GM18507 (cell line): ENCODE results near the gene PREX1.
A peak's percentile ranks its signal among the peaks of the same experiment; 100 is the strongest.

Source experiments
- DNase-seq: peaks from one replicate; pipeline ENCODE4 v3.0.0; 2011; ENCODE audit warnings: low read depth; ENCODE audit not compliant: insufficient read length; ENCODE audit errors: extremely low spot score
- FAIRE-seq: peaks from 2 replicates; lab custom pipeline; 2011; peaks lifted over from hg19 to GRCh38; lab: Jason Lieb, UNC

The PREX1 gene

DNA sequence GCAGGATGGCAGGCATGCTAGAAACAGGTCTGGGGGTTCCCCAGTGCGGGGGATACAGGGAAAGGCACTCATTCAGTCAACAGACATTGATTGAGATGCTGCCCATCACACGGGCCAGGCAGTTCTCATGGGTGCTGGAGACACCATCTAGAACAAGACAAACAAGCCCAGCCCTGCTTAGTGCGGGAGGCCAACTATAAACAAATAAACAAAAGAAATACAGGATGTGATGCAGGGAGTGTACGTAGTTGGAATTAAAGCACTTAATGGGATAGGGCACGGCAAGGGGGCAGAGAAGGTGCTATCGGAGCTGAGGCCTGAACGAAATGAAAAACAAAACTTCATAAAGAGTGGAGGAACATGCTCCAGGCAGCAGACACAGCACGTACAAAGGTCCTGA lies 169.3 kb downstream of the PREX1 start:
- DNase-seq (no peak), FAIRE-seq (no peak)

DNA sequence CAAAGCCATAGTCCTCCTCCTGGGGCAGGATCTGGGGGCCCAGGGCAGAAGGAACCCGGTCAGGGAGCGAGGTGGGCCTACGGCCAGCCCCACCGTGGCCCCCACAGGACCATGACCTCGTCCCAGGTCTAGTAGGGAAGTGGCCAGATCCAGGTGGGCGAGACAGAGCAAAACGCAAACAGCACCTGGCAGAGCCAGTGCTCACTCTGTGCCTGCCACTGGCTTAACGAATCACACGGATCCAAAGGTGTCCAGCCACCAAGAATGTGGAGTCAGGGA lies 169.7 kb downstream of the PREX1 start:
- FAIRE-seq (no peak), DNase-seq (no peak)

DNA sequence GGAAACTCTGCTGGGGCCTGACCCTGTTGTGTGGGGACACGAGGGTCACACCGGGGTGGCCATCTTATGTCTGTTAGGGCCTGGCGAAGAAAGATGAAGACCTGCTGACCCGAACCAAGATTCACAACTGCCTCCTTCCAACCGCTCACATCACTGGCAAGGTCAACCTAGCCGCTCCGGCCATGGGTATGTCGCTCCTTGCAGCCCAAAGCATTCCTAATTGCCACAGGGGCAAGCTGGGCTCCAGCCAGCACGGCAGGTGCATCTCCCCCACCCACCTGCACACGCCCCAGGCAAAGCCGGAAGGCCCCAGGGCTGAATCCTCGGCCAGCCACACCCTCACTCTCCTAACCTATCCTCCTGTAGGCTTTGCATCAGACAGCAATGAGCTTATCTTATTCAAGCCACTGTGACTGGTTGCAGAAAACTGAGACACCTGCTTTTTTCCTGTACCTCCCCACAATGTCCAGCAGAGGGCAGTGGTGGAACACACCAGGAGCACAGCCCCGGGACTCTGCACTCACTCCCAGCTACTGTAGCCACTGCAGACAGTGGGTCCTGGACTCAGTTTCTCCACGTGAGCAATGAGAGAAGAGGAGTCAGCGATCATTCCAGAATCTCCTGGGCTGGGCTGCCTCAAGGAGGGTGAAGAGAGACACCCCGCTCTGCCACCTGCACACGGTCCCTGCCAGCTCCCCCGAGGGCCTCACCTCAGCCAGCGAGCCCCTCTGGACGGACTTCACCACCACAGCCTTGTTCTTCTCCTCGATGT lies 170.2 kb downstream of the PREX1 start:
- FAIRE-seq: peak; percentile 85
- DNase-seq: peak; percentile 76

DNA sequence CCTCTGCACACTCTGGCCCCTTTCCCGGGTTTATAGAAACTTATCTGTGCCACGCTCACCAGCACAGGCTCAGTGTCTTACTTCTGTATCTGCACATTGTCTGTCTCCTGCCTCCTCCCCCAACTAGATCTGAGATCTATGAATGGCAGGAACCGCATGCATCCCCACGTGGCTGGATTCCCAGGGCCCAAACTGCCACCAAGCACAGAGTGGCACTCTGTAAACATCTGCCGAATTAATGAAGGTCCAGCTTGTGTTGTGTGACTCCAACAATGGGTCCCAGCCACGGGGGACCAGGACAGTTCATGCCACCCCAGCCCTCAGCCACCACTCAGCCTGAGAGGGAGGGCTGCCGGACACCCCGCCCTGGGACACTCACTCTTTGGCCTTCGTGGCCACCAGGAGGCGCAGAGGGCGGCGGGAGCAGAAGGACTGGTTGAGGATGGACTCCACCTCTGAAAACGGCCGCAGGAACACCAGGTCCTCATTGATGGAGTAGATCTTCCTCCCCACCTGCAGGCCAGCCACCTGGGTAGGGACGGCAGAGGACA lies 171.1 kb downstream of the PREX1 start:
- no peak for DNase-seq
- FAIRE-seq: no peak

DNA sequence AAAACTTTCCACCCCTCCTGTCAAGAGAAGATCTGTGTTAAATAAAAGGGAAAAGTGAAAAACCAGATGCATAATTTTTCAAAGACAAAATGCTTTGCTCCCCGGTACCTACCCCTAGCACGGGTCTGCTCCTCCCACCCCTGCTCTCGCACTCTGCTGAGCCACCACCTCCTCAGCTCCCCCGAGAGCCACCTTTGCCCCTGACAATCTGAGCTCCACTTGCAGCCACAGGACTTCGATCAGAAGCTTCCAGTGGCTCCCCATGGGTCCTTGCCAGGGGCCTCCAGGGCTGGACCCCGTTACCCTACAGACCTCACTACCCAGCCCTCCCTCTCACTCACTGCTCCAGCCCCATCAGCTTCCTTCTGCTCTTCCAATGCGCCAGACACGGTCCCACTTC lies 171.7 kb downstream of the PREX1 start:
- FAIRE-seq: no peak
- DNase-seq: no peak

DNA sequence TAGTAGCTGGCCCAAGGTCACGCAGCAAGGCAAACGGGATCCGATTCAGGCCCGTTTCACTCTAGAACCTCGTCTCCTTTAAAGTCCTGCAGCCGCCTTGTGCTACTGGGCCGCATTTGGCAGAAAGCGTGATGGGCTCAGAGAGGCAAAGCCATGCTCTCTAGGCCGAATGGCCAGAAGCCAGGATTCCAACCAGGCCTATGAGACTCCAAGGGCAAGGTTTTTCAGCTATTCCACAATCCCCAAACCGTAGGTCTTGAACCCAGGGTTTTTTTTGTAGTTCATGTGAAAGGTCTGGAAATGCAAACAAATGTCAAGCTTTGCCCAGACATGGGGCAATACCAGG lies 174.1 kb downstream of the PREX1 start:
- no peak for DNase-seq
- FAIRE-seq: no peak

DNA sequence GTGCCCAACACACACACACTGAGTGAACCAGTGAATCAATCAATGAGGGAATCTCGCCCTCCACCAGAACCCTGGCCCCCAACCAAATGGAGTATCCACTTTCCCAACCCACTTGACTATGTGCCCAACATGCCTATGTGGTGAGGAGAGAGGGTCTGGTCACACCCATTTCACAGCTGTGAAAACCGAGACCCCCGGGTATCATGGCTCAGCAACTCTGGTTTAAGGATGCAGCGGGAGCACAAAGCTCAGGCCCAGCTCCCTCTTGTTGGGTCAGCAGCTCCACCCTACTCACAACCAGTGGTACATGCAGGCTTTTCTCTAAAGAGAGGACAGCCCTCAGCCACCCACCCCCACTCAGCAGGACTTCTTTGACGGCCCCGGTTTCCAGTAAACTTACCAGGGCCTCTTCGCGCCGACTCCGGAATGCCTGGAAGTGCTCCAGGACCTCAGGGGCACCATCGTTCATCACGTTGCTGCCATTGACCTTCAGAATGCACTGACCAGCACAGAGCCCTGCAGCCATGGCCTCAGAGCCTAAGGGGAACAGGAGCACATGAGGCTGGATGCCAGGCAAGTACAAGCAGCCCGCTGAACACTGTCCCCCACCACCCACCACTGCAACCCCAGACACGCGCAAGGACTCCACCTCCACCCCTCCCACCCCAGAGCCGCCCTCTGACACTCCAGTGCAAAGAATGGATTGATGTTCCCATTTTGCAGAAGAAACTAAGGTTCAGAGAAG lies 174.7 kb downstream of the PREX1 start:
- DNase-seq (no peak), FAIRE-seq (no peak)

DNA sequence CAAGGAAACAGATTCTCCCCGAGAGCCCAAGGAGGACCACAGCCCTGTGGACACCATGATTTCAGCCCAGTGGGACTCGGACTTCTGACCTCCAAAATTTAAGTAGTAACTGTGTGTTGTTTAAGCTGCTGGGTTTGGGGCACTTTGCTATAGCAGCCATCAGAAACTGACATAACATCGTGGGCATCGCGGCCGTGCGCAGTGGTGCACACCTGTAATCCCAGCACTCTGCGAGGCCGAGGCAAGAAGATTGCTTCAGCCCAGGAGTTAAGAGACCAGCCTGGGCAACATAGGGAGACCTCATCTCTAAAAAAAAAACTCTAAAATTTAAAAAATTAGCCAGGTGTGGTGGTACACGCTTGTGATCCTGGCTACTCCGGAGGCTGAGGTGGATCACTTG lies 175.8 kb downstream of the PREX1 start:
- no peak for DNase-seq
- FAIRE-seq: no peak

DNA sequence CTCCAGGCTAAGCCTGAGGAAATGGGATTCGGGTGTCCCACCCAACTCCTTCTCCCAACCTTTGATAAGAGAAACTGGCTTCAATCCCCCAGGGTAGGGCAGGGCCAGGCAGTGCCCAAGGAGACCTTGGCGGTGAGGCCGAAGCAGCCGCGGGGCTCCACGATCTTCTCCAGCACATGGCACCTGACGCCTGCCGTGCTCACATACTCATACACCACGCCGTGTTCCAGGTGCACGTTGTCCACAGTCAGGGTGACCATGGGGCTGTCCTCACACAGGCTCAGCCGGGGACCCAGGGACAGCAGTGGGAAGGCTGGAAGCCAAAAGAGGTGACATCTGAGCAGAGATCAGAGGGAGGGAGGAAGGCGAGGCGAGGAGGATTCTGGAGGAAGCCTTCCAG lies 176.5 kb downstream of the PREX1 start:
- FAIRE-seq (no peak), DNase-seq (no peak)

DNA sequence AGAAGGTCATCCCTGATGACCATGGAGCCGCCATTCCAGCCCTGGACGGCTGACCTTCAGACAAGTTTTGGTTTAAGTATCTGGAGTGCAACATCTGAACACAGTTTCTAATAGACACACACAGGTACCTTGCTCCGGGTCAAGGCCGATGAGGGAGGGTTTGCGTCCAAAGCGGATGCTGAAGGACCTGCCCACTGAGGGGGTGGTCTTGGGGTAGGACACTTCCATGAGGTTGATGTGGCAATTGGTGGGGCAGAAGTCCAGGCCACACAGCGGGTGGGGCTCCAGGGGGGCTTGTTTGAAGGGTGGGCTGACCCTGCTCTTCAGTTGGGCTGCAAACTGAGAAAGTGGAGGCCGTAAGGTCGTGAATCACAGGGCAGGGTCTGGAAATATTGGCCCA lies 177.9 kb downstream of the PREX1 start:
- DNase-seq (no peak), FAIRE-seq (no peak)

DNA sequence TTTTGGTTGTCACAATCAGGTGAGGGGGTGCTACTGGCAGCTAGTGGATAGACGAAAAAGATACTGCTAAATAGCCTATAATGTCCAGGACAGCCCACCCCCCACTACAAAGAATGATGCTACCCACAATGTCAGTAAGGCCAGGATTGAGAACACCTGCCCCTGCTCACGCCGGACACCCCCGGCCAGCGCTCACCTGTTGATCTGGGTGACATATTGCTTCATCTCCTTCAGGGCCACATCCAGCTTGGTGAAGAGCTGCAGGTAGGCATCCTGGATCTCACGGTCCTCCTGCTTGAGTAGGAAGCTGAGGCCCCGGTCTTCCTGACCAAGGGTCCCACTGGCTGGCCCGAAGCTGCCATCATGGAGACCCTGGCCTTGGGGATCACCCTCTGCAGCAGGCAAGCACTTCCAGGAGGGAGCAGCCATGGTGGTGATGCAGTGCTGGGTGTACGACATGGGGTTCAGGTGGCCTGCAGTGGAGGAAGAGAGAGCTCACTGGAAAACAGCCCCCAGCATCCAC lies 178.6 kb downstream of the PREX1 start:
- DNase-seq: no peak
- no peak for FAIRE-seq

DNA sequence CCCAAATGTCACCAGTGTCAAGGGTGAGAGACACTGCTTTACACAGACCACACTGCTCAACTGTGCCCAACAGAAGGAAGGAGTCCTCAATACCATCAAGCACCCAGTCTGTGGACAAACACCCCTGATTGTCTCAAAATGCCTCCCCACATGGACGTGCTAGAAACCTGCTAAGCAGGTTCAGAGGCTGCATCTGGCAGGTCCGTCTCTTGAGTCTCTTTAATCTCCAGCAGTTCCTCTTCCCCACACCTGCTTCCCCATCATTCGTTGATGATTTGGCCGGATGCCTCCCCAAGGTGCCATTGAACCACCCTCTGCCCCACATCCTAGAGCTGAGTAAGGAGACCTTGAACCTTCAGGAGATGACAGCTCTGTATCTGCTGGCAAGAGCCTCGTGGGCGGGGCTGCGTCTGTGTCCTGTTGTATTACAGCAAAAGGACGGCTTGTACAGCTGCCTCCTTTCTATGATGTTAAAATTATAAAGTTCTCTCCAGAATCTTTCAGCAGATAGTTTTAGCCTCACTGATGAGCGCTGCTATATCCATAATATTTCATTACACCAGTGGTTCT lies 179.2 kb downstream of the PREX1 start:
- DNase-seq (no peak), FAIRE-seq (no peak)

DNA sequence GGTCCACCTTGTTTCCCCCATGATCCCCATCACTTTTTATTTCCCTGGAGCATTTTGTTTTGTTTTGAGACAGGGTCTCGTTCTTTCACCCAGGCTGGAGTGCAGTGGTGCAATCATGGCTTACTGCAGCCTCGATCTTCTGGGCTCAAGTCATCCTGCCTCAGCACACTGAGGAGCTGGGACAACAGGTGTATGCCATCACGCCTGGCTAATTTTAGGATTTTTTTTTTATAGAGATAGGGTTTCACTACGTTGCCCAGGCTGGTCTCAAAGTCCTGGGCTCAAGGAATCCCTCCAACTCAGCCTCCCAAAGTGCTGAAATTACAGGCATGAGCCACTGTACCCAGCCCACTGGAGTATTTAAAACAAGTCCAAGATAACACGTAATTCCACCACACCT lies 179.9 kb downstream of the PREX1 start:
- DNase-seq (no peak), FAIRE-seq (no peak)

DNA sequence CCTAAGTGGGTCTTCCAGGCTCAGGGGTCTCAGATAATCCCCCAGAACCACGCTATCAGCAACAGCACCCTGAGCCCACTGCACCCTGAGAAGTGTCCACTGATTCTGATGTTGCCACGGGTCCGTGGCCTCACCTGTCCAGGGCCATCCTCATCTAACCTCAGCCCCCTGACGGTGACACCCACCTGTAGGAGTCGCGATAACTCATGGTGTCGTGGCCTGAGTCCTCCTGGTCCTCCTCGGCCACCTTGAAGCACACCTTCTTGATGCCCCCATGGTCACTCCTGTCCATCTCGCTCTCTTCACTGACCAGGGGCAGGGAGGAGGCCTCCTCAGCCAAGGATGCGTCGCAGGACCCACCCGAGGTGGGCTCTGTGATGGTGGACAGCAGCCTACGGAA lies 182.1 kb downstream of the PREX1 start:
- no peak for FAIRE-seq
- no peak for DNase-seq

DNA sequence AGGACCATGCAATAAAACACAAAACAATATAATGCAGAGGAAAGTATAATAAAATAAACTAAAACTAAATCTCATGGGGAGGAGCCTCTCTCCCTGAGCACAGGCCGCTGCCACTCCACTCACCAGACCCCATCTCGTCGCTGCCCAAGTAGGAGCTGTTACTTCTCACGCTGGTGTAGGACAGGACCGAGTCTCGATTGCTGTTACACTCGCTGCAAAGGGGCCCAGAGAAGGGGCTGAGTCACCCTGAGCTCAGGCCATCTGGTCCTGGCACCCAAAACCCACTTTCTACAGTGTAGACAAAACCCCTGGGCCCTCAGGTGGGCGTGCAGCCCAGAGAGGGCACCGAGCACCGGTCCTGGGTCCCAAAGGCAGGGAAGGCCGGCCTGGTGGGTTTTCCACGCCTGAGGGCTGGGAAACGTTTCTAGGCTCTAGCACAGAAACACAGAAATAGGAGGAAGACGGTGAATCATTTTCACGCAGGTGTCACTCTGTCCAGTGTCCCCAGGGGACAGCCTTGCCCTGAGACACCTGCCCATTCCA lies 183.4 kb downstream of the PREX1 start:
- DNase-seq: no peak
- FAIRE-seq: no peak

DNA sequence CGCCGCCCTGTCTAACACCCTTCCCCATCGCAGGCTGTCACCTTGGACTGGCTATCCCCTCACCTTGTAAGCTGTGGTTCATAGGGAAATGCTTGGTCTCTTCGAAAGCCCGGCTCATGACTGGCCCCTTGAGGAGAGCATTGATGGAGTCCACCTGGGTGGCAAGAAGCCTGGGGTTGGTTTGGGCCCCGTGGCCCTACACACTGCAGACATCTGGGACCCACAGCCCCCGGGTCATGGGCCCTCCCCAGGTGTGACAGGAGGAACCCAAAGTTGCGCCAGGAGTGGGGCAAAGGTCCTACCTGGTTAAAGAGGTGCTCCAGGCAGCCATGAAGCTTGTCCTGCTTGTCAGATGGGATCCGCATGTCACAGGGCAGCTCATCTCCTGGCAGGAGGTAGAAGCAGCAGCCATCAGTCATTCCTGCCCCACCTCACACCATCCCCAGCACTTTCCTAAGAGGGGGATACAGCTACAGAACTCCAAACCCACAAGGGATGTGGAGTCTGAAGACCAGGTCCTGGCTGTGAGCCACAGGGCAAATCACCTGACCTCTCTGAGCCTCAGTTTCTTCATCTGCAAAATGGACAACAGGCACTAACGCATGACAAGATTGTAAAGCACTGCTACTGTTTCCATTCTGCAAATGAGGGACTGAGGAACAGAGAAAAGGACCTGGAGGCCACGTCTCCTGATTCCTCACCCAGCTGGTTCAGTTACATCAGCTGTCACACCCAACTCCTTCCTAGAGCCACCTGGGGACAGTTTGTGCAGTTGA lies 185.5 kb downstream of the PREX1 start:
- DNase-seq (no peak), FAIRE-seq (no peak)

DNA sequence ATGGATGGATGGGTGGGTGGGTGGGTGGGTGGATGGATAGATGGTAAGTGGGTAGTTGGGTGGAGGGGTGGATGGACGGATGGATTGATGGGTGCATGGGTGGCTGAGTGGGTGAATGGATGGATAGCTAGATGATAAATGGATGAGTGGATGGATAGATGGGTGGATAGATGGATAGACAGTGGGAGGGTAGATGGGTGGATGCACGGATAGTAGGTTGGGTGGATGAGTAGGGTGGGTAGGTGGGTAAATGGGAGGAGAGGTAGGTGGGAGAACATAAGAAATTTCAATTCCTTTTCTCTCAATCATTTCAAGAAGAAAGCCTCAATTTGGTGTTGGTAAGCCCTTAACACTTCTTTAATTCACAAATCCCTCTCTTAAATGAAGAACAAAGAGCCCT lies 186.9 kb downstream of the PREX1 start:
- FAIRE-seq (no peak), DNase-seq (no peak)

DNA sequence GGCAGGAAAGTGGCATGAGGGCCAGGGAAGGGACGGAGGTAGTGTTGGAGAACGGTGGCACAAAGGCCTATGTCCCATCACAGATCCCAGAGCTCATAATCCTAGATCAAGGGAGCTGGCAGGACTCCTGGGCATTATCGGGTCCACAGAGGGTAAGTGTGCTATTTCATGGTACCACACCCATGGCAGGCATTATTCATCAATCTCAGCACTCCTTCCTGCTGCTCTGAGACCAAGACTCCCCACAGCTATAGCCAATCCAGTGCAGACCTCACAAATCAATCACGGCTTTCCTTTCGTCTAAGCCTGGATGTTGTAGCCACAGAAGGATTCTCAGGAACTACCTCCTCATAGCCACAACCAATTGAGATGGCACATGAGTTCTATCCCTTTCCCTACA lies 187.9 kb downstream of the PREX1 start:
- FAIRE-seq: no peak

DNA sequence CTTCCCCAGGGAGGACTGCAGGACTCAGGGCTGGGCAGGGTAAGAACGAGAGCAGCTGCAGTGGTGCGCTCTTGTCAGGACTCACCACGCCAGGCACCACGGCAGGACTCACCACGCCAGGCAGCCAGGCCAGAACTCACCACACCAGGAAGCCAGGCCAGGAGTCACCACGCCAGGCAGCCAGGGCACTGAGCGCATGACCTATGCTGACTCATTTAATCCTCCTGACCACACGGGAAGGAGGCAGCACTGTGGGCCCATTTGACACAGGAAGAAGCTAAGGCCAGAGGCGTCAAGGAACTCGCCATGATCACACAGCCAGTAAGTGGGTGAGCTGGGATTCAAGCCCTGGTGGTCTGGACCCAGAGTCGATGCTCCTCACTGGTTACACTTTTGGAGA lies 189.3 kb downstream of the PREX1 start:
- DNase-seq (no peak), FAIRE-seq (no peak)

More for the DNA sequence above, 187.9 kb downstream of the PREX1 start:
- DNase-seq: no peak

DNA sequence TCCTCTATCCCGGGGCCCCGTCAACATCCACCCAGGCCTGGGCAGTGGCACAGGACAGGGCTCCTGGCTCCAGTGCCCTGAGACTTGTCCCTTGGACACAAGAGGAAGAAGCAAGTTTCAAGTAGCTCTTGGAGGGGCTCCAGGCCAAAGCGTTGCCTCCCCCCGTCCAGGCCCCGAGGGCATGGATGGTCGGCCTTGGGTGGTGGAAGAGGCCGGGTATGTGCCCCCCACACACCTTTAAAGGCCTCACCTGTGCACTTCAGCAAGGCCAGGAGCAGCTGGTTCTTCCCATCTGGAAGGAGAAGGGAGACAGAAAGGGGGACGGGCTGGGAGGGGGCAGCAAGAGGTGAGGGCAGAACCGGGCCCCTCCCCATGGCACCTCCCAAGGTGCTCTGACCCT lies 190.3 kb downstream of the PREX1 start:
- FAIRE-seq (no peak), DNase-seq (no peak)
